Measurements from ENCODE around the gene FKBP15. TPM values are rescaled to one million over a fixed set of nuclear protein-coding genes. Genes with fewer than 3 reads are reported as not detected.

Gene FKBP15
- total RNA-seq, 4 donors from 2014 or later = 20.5 to 42.3 (median 32.0) TPM

GRCh38 chr9:113177251-113177650, 43.8 kb downstream of the FKBP15 start:
- ATAC-seq (ENCODE audit: low FRiP score) = no peak

GRCh38 chr9:113176803-113177202, 44.3 kb downstream of the FKBP15 start:
- ATAC-seq (ENCODE audit: low FRiP score) (no peak), DNase-seq (ENCODE audit: low spot score) (no peak)

More at GRCh38 chr9:113177251-113177650, 43.8 kb downstream of the FKBP15 start:
- TF ChIP-seq CTCF (IDR thresholded peaks at IDR 0.05) = no peak
- DNase-seq (ENCODE audit: low spot score) = no peak

GRCh38 chr9:113173341-113173740, 47.7 kb downstream of the FKBP15 start:
- DNase-seq (ENCODE audit: low spot score) (no peak), ATAC-seq (ENCODE audit: low FRiP score) (no peak)
- no peak for TF ChIP-seq CTCF (IDR thresholded peaks at IDR 0.05)

More at GRCh38 chr9:113176803-113177202, 44.3 kb downstream of the FKBP15 start:
- TF ChIP-seq CTCF (IDR thresholded peaks at IDR 0.05) = no peak

GRCh38 chr9:113168809-113169208, 52.3 kb downstream of the FKBP15 start:
- no peak for ATAC-seq (ENCODE audit: low FRiP score)
- no peak for DNase-seq (ENCODE audit: low spot score)
- TF ChIP-seq CTCF (IDR thresholded peaks at IDR 0.05) = no peak

GRCh38 chr9:113166039-113166438, 55.0 kb downstream of the FKBP15 start:
- no peak for ATAC-seq (ENCODE audit: low FRiP score)
- TF ChIP-seq CTCF (IDR thresholded peaks at IDR 0.05) = no peak

GRCh38 chr9:113164536-113165300, 56.4 kb downstream of the FKBP15 start:
- no peak for TF ChIP-seq CTCF (IDR thresholded peaks at IDR 0.05)
- no peak for ATAC-seq (ENCODE audit: low FRiP score)
- no peak for DNase-seq (ENCODE audit: low spot score)

More at GRCh38 chr9:113166039-113166438, 55.0 kb downstream of the FKBP15 start:
- DNase-seq (ENCODE audit: low spot score) = no peak

GRCh38 chr9:113163001-113163400, 58.1 kb downstream of the FKBP15 start:
- no peak for TF ChIP-seq CTCF (IDR thresholded peaks at IDR 0.05)
- ATAC-seq (ENCODE audit: low FRiP score) (no peak), DNase-seq (ENCODE audit: low spot score) (no peak)
